Central memory CD8-positive, alpha-beta T cell (primary cell): ENCODE results near the gene B9D2.
"Not testable (repeated sequence)": the region's sequence is repeated elsewhere in the genome, so short reads cannot be mapped to it uniquely, and the experiment has no call there.

Experiments used
- ATAC-seq: fragments of 150-1000 bp; cut with Tn5 transposase; replicated peaks from 2 replicates; pipeline ENCODE4 v1.10.0; 2022; ENCODE audit warnings: mild to moderate bottlenecking, moderate FRiP score, moderate number of reproducible peaks; ENCODE audit not compliant: poor library complexity, severe bottlenecking; ENCODE audit errors: extremely low read depth
- DNase-seq, 2 donors: peaks; one replicate each; pipeline ENCODE4 v3.0.0; 2021; ENCODE audit warnings: low spot score in 2 of 2
- H3K27ac Mint-ChIP-seq: one replicate; pipeline ENCODE4 v1.8.0; 2022; ENCODE audit warnings: low read depth, mild to moderate bottlenecking, moderate library complexity, mixed read lengths
- H3K27me3 Mint-ChIP-seq: one replicate; pipeline ENCODE4 v1.8.0; 2022; ENCODE audit warnings: mixed read lengths
- H3K36me3 Mint-ChIP-seq: one replicate; pipeline ENCODE4 v1.8.0; 2022; ENCODE audit warnings: mild to moderate bottlenecking, moderate library complexity, mixed read lengths; ENCODE audit not compliant: insufficient read depth
- H3K4me1 Mint-ChIP-seq: one replicate; pipeline ENCODE4 v1.8.0; 2022; ENCODE audit warnings: mixed read lengths
- H3K4me3 Mint-ChIP-seq: one replicate; pipeline ENCODE4 v1.8.0; 2022; ENCODE audit warnings: mild to moderate bottlenecking, moderate library complexity, mixed read lengths
- H3K9me3 Mint-ChIP-seq: one replicate; pipeline ENCODE4 v1.8.0; 2022; ENCODE audit warnings: mixed read lengths

B9D2 gene

DNA sequence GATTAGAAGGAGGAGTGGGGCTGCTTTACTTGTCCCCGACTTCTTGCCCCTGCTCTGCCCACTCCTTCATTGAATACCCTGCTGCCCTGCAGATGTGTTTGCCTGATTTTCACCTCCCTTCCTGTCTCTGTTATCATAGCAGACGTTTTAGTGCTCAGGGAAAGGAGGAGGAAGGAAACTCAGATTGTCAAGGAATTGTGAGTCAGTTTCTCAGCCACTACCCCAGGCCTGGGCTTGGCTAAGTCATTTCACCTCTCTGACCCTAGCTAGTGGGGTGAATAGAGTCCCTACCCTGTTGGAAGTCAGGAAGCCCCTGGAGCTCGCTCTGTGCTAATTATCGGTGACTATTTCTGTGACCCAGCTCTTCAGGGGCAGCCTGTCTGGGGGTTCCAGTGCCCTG is 37.5 kb upstream of the B9D2 start:
- H3K27ac Mint-ChIP-seq = no peak overlapping the region
- ATAC-seq (no peak), DNase-seq (no peak)
- H3K4me3 Mint-ChIP-seq = no peak overlapping the region
- no peaks in the 10 kb centered on the region for H3K27me3 Mint-ChIP-seq
- H3K36me3 Mint-ChIP-seq = peaks cover 18% of the 10 kb centered on the region
- H3K9me3 Mint-ChIP-seq = no peaks in the 10 kb centered on the region
- H3K4me1 Mint-ChIP-seq = peaks cover 45% of the 10 kb centered on the region

DNA sequence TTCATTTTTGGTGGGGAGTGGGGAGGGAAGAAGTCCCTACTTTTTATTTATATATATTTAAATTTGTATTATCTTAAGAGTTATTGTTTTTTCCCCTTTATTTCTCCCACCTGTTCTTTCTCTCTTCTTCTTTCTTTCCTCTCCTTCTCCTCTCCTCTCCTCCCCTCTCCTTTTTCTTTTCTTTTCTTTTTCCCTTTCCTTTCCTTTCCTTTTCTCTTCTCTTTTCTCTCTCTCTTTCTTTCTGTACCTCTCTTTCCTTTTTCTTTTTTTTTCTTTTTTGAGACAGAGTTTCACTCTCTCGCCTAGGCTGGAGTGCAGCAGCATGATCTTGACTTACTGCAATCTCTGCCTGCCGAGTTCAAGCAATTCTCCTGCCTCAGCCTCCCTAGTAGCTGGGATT is 35.6 kb upstream of the B9D2 start:
- Mint-ChIP-seq H3K27ac (peak overlapping the region; percentile 61), H3K4me3 (peak overlapping the region; percentile 69), H3K27me3 (no peaks in the 10 kb centered on the region), H3K36me3 (peaks cover 17% of the 10 kb centered on the region), H3K9me3 (no peaks in the 10 kb centered on the region), H3K4me1 (peaks cover 56% of the 10 kb centered on the region)
- ATAC-seq (no peak), DNase-seq (no peak)

DNA sequence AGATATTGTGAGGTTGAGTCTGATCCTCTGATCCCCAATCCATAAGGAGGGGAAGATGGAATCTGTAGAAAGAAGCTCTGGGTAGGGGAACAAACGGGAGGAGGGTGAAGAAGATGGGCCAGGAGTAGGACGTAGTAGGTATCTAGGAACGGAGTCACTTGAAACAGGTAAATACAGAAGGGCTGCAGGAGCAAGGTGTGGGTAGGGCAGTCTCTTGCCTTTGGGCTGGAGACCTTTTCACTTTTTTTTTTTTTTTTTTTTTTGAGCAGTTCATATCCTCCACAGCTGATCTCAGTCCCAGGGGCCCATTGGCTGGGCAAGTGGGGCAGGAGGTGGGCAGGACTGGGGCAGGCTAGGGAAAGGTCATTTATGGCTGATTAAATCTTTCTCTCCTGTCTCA is 35.1 kb upstream of the B9D2 start:
- H3K9me3 Mint-ChIP-seq = no peaks in the 10 kb centered on the region
- no peaks in the 10 kb centered on the region for H3K27me3 Mint-ChIP-seq
- ATAC-seq (no peak), DNase-seq (no peak)
- peak overlapping the region; percentile 61 for H3K27ac Mint-ChIP-seq
- peaks cover 56% of the 10 kb centered on the region for H3K4me1 Mint-ChIP-seq
- peaks cover 17% of the 10 kb centered on the region for H3K36me3 Mint-ChIP-seq
- peak overlapping the region; percentile 100 for H3K4me3 Mint-ChIP-seq

DNA sequence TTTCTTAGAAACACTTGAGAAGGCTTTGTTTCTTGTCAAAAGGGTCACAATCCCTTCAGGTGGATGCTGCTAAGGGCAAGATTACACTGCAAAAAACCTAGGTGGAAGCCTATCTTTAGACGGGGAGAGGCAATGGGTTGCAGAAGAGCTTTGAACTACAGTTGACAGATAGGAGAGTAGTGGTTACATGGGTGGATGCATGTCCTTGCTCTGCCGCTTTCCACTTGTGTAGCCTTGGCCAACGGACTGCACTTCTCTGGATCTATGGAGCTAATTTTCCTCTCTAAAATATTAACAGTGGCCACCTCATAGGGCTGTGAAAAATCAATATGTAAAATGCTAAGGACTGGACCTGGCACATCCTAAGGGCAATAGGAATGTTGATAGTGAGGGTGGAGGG is 34.6 kb upstream of the B9D2 start:
- H3K4me3 Mint-ChIP-seq = peak overlapping the region; percentile 100
- H3K27ac Mint-ChIP-seq = peak overlapping the region; percentile 98
- peaks cover 19% of the 10 kb centered on the region for H3K36me3 Mint-ChIP-seq
- H3K4me1 Mint-ChIP-seq = peaks cover 55% of the 10 kb centered on the region
- DNase-seq (no peak), ATAC-seq (no peak)
- H3K9me3 Mint-ChIP-seq = no peaks in the 10 kb centered on the region
- H3K27me3 Mint-ChIP-seq = no peaks in the 10 kb centered on the region

DNA sequence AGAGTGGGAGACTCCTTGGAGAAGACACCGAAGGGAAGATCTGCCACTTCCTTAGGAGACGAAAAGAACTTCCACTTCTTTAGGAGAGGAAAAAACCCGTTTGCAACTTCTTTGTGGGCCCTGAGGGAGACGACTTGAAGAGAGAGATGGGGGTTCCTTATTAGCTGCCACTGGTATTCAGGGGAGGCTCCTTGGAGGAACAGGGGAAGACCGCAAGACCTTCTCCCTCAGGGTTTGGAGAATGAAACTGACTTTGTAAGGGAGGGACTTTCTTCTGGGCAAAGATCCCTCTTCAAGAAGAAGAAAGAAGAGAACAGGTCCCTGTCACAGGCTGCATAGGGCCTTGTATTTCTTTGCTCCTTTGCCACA is 34.1 kb upstream of the B9D2 start:
- peaks cover 51% of the 10 kb centered on the region for H3K4me1 Mint-ChIP-seq

DNA sequence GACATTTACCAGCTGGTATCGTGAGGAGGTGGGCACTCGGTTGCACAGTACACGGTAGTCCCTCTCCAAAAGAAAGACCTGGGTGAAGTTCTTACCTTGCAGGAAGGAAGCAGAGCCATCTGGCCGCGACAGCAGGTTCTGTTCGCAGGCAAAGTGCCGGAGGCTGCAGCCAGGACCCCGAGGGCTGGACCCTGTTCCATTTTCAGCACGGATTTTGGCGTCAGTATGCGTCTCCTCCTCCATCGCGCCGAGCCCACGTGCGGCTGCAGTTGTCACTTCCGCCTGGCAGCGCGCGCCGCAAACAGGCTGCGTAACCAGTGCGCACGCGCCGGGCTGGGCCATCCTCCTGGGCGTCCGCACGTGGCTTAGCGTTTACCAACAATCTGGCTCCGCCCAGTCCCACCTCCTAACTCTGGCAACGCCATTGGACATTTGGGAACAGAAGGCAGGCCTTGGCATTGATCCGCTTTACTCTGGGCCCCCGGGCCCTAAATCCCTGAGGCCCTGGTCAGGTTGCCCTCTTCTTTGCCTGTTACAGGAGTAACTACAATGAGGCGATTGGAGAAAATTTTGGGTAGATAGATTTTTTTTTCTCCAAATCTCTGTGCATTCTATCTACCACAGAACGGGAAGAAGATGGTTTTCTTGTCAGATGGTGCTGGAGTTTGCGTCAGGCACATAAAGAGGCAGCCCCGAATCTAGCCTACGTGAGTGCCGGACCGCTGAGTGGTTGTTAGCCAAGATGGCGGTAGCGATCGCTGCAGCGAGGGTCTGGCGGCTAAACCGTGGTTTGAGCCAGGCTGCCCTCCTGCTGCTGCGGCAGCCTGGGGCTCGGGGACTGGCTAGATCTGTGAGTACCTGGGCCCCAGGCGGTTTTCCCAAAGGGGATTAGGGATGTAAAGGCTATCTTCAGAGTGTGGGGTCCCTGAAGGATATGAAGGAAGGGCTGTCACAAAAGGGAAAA is 33.4 kb upstream of the B9D2 start, which contains the start of the genes BCKDHA and EXOSC5:
Gene BCKDHA (plus strand): TSS at position 733 of the 964 bp plus-strand sequence. CDS start 10 bp downstream, at position 743.
Gene EXOSC5 (minus strand): TSS at position 274 of the 964 bp plus-strand sequence. CDS start 31 bp downstream, at position 243.
- DNase-seq (peak; percentile 96 to 99), ATAC-seq (peak; percentile 98)
- Mint-ChIP-seq H3K4me3 (peak within 1 kb of the TSS; percentile 100), H3K27me3 (no peaks in the 10 kb centered on the region), H3K9me3 (no peaks in the 10 kb centered on the region), H3K36me3 (peaks cover 14% of the 10 kb centered on the region), H3K27ac (peak within 1 kb of the TSS; percentile 98), H3K4me1 (peaks cover 47% of the 10 kb centered on the region)

More for the DNA sequence above, 34.1 kb upstream of the B9D2 start:
- H3K27ac Mint-ChIP-seq = peak overlapping the region; percentile 98
- no peaks in the 10 kb centered on the region for H3K9me3 Mint-ChIP-seq
- ATAC-seq (no peak), DNase-seq (no peak)
- H3K4me3 Mint-ChIP-seq = peak overlapping the region; percentile 100
- H3K27me3 Mint-ChIP-seq = no peaks in the 10 kb centered on the region
- peaks cover 16% of the 10 kb centered on the region for H3K36me3 Mint-ChIP-seq

DNA sequence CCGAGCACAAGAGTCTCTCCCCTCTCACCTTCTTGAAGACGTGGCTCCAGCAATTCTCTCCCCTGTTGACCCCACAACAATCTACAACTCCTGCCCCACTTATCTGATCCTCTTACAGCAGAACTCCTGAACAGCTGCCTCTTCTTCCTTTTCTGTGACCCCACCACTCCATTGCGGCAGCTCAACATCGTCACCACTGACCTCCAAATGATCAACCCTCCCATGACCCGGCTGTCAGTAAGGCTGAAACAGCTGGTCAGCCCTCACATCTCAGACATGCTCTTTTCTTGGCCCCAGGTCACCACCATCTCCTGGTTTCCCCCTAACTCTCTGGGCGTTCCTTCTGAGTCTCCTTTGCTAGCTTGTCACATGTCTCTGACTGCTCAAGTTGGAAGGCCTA is 31.4 kb upstream of the B9D2 start:
- DNase-seq (no peak), ATAC-seq (no peak)
- Mint-ChIP-seq H3K36me3 (peaks cover 20% of the 10 kb centered on the region), H3K9me3 (no peaks in the 10 kb centered on the region), H3K27ac (no peak overlapping the region), H3K27me3 (no peaks in the 10 kb centered on the region), H3K4me3 (peak overlapping the region; percentile 100), H3K4me1 (peaks cover 39% of the 10 kb centered on the region)

DNA sequence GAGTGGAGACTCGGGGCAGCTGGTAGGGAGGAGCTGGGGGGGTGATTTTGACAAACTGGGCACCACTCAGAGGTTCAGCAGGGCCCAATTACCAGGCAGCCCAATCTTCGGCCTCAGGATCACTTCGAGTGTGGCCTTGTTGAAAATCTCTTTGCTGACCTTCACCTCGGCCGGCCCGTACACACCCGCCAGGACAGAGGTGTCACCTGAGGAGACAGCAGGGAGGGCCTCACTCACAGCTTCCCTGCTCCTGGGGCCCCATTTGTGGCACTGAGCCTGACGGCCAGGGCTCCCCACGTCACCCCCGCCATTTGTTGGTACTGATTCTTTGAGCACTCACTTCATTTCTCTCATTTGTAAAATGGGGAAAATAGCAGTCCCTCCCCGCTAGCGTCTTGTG is 28.8 kb upstream of the B9D2 start:
- Mint-ChIP-seq H3K36me3 (peaks cover 19% of the 10 kb centered on the region), H3K27ac (no peak overlapping the region), H3K4me3 (no peak overlapping the region), H3K27me3 (no peaks in the 10 kb centered on the region), H3K9me3 (no peaks in the 10 kb centered on the region), H3K4me1 (peaks cover 18% of the 10 kb centered on the region)
- ATAC-seq = no peak
- no peak for DNase-seq

DNA sequence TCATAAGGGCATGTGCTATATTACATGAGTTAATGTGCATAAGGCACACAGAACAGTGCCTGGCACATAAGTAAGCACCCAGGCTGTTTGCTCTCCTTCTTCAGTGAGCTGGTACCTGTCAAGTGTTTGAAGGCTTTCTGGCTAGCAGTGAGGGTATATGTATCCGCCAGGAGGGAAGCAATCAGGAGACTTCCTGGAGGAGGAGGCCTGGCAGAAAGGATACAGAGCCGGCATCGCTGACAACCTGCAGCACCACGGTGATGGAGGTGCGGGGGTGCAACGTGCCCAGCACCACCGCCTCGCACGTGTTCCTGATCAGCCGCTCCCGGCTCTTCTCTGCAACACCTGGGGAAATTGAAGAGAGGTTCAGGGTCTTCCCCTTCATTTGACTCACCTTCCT is 27.7 kb upstream of the B9D2 start:
- Mint-ChIP-seq H3K9me3 (no peaks in the 10 kb centered on the region), H3K4me1 (peaks cover 11% of the 10 kb centered on the region), H3K4me3 (no peak overlapping the region), H3K36me3 (peaks cover 18% of the 10 kb centered on the region), H3K27ac (no peak overlapping the region), H3K27me3 (no peaks in the 10 kb centered on the region)
- DNase-seq (no peak), ATAC-seq (no peak)

DNA sequence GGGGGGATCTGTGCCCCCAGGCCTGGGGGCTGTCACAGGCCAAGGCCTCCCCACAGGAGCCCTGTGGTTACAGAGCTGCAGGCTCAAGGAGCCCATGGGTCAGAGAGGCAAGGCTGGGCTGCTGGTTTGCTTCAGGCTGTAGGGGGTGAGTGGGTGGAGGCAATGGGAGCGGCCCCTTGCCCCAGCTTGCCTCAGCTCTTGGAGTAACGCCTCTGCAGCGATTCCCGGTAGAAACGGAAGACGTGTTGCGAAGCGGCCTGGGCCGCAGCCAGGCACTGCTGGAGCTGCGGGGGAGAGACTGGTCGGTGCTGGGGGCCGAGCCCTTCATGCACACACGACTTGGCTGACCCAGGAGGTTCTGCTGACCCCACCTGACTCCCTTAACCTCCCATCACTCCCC is 22.5 kb upstream of the B9D2 start:
- Mint-ChIP-seq H3K9me3 (no peaks in the 10 kb centered on the region), H3K4me3 (no peak overlapping the region), H3K27me3 (no peaks in the 10 kb centered on the region), H3K36me3 (peaks cover 14% of the 10 kb centered on the region), H3K4me1 (no peaks in the 10 kb centered on the region), H3K27ac (no peak overlapping the region)
- DNase-seq (no peak), ATAC-seq (no peak)

DNA sequence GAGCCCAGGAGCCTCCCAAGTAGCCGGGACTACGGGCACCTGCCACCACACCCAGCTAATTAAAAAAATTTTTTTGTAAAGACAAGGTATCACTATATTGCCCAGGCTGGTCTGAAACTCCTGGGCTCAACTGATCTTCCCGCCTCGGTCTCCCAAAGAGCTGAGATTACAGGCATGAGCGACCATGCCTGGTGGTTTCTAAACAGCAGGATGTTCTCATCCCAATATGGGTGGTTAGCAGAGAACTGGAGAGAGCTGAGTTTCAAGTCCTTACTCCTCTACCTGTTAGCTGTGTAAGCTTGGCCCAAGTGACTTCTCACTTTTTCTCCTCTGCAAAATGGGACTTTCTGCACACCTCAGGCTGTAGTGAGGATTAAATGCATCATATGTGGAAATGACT is 20.4 kb upstream of the B9D2 start:
- H3K36me3 Mint-ChIP-seq = peaks cover 9% of the 10 kb centered on the region
- no peak overlapping the region for H3K27ac Mint-ChIP-seq
- no peaks in the 10 kb centered on the region for H3K4me1 Mint-ChIP-seq
- no peaks in the 10 kb centered on the region for H3K27me3 Mint-ChIP-seq
- H3K4me3 Mint-ChIP-seq = no peak overlapping the region
- DNase-seq = no peak
- no peaks in the 10 kb centered on the region for H3K9me3 Mint-ChIP-seq
- ATAC-seq = no peak

DNA sequence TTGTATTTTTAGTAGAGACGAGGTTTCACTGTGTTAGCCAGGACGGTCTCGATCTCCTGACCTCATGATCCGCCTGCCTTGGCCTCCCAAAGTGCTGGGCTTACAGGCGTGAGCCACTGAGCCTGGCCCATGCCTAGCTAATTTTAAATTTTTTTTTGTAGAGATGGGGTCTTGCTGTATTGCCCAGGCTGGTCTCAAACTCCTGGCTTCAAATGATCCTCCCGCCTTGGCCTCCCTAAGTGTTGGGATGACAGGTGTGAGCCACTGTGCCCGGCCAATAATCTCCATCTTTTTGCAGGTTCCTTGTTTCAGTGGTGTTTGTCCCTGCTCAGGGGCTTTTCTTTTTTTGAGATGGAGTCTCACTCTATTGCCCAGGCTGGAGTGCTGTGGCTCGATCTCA is 17.6 kb upstream of the B9D2 start:
- ATAC-seq, H3K27ac Mint-ChIP-seq, H3K36me3 Mint-ChIP-seq, H3K27me3 Mint-ChIP-seq, H3K9me3 Mint-ChIP-seq, H3K4me3 Mint-ChIP-seq, DNase-seq: not testable (repeated sequence)
- peaks cover 14% of the 10 kb centered on the region for H3K4me1 Mint-ChIP-seq
